K562 (cell line): ENCODE data around the gene LLGL2. TPM values are rescaled to one million over a fixed set of nuclear protein-coding genes. Genes with fewer than 3 reads are reported as not detected.

Experiments used
- ATF2 ChIP-seq: sonication (generic); formaldehyde crosslinking; IDR thresholded peaks from 2 replicates; pipeline ENCODE4 v1.8.1; 2022; ENCODE audit warnings: missing genetic modification reagents
- CHD1 ChIP-seq: fragments of 200-600 bp; sonication (generic); IDR thresholded peaks from one replicate; pipeline ENCODE4 v1.6.1; 2012; ENCODE audit warnings: mild to moderate bottlenecking, moderate library complexity, low read length, inconsistent platforms
- HMGN3 ChIP-seq: IDR thresholded peaks from 2 replicates; pipeline ENCODE4 v1.6.1; 2011; ENCODE audit warnings: borderline replicate concordance, low read depth, mild to moderate bottlenecking, mixed read lengths, low read length; ENCODE audit not compliant: insufficient read length; ENCODE audit errors: extremely low read depth
- POLR2G ChIP-seq: fragments of 200-400 bp; formaldehyde crosslinking; IDR thresholded peaks from 2 replicates; pipeline ENCODE4 v1.6.1; 2017; ENCODE audit warnings: low read depth, mild to moderate bottlenecking, antibody characterized with exemption, low read length, moderate library complexity
- ZHX1 ChIP-seq: fragments of 150-350 bp; conservative IDR thresholded peaks from 2 replicates; pipeline ENCODE4 v1.6.1; 2014; ENCODE audit warnings: low read length
- ZKSCAN8 ChIP-seq: fragments of 200-800 bp; sonication (Bioruptor generic); IDR thresholded peaks from 2 replicates; pipeline ENCODE4 v1.6.1; 2016; ENCODE audit warnings: missing genetic modification characterization, missing compliant biosample characterization
- ZNF140 ChIP-seq: fragments of 250-450 bp; sonication (Bioruptor Pico); IDR thresholded peaks from 2 replicates; pipeline ENCODE4 v1.8.0; 2021; ENCODE audit warnings: moderate library complexity, mild to moderate bottlenecking, inconsistent platforms
- ZNF277 ChIP-seq: fragments of 250-450 bp; sonication (Bioruptor Pico); IDR thresholded peaks from 2 replicates; pipeline ENCODE4 v1.8.0; 2022; ENCODE audit warnings: inconsistent platforms, mild to moderate bottlenecking, moderate library complexity, borderline replicate concordance
- ZNF316 ChIP-seq: fragments of 450-650 bp; IDR thresholded peaks from 2 replicates; pipeline ENCODE4 v1.6.1; 2016
- polyA plus RNA-seq, 8 experiments: library from polyadenylated mRNA; depleted of rRNA in 4 of 8; stranded (reverse) in 5 of 8; unstranded in 3 of 8; fragments of >200 nt; fragmentation: Nextera tagmentation in 2 of 8; fragmentation: Illumina TruSeq in 1 of 8; extraction: Ambion mirVana in 2 of 8; extraction: Trizol in 1 of 8; gene quantifications; 2 replicates each; pipeline versions ENCODE4 v1.2.1 to v1.2.3, GENCODE V29; 2011 to 2014; ENCODE audit warnings: inconsistent platforms in 1 of 8, missing spikeins in 1 of 8
- total RNA-seq, 7 experiments: library from RNA; depleted of rRNA in 6 of 7; stranded (reverse); fragments of >200 nt in 6 of 7; fragmentation: Illumina TruSeq in 2 of 7; extraction: Trizol in 2 of 7; gene quantifications; 2 replicates each; pipeline versions ENCODE4 v1.2.1 to v1.2.3, GENCODE V29; 2011 to 2021; ENCODE audit warnings: low replicate concordance in 1 of 7

The LLGL2 gene
- total and polyA plus RNA-seq, 9 of the 15 experiments (the other 6 are each of a cell fraction or from before 2014, with no cell fraction given): 0.32 to 24.4 (median 10.2) TPM

DNA sequence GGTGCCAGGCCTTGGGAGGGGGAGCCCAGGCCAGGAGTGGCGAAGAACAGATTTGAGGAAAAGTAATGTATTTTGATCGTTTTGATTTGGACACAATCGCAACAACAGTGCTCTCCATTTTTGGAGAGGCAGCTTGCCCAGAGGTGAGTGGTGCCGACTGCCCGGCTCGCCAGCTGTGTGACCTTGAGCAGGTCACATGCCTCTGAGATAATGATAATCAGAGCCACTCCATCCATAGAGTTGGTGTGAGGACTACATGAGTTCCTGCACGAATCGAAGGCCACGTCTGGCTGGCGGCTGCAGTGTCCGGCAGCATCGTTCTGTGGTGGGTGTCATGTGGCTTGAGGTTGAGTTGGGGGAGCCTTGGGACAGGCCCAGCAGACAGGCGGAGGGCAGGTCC, 20.7 kb downstream of the LLGL2 start (continued):
- no peak for TF ChIP-seq ZHX1
- no peak for TF ChIP-seq POLR2G
- no peak for TF ChIP-seq ATF2 (CRISPR knock-in tag)
- no peak for TF ChIP-seq ZNF140 (CRISPR knock-in tag)
- TF ChIP-seq ZNF316: no peak
- TF ChIP-seq CHD1: no peak
- TF ChIP-seq HMGN3: no peak
- no peak for TF ChIP-seq ZKSCAN8
- no peak for TF ChIP-seq ZNF277 (CRISPR knock-in tag)
